PC-3 (cell line): ENCODE results near the gene PCSK2. TPM values are rescaled to one million over a fixed set of nuclear protein-coding genes. Genes with fewer than 3 reads are reported as not detected.

Experiments used
- ATAC-seq: fragments of 200-7000 bp; cut with Tn5 transposase; 2 replicates; pipeline ENCODE4 v1.9.1; 2020; ENCODE audit warnings: mild to moderate bottlenecking, moderate library complexity
- BruUV-seq: library from RNA; stranded (reverse); fragments of 400-500 nt; replicated peaks from 2 replicates; lab custom pipeline; 2021; lab: Mats Ljungman, UMichigan
- CTCF ChIA-PET: fragments of 300-600 bp; sonication (Branson Sonifier 250); formaldehyde crosslinking; loops from one replicate; lab custom pipeline; 2022; ENCODE audit warnings: antibody characterized with exemption; lab: Charles Lee
- POLR2A ChIA-PET: fragments of 300-600 bp; sonication (Branson Sonifier 250); formaldehyde crosslinking; loops from one replicate; lab custom pipeline; 2022; ENCODE audit warnings: antibody characterized with exemption; ENCODE audit not compliant: unreplicated experiment; lab: Charles Lee
- DNase-seq: peaks from one replicate; pipeline ENCODE4 v3.0.0-alpha.2; 2015
- H2AFZ ChIP-seq: fragments of 300-600 bp; sonication (generic); 2 replicates; pipeline ENCODE4 v1.6.0; 2016; ENCODE audit warnings: antibody characterized with exemption, low read length
- H3F3A ChIP-seq: fragments of 300-600 bp; sonication (generic); one replicate; pipeline ENCODE4 v1.6.0; 2017; ENCODE audit warnings: antibody characterized with exemption, low read length, control low read depth, mild to moderate bottlenecking; ENCODE audit not compliant: unreplicated experiment
- H3K27ac ChIP-seq: fragments of 300-600 bp; sonication (generic); 2 replicates; pipeline ENCODE4 v1.5.1; 2016; ENCODE audit warnings: mild to moderate bottlenecking, low read length
- H3K27me3 ChIP-seq: fragments of 300-600 bp; sonication (generic); 2 replicates; pipeline ENCODE4 v1.6.1; 2016; ENCODE audit warnings: low read length, mixed read lengths
- H3K36me3 ChIP-seq: fragments of 300-600 bp; sonication (generic); 2 replicates; pipeline ENCODE4 v1.6.1; 2016; ENCODE audit warnings: low read depth, mixed run types, low read length, mixed read lengths
- H3K4me1 ChIP-seq: fragments of 300-600 bp; sonication (generic); 2 replicates; pipeline ENCODE4 v1.5.1; 2016; ENCODE audit warnings: low read length; ENCODE audit not compliant: insufficient read depth
- H3K4me2 ChIP-seq: fragments of 300-600 bp; sonication (generic); 2 replicates; pipeline ENCODE4 v1.6.0; 2016; ENCODE audit warnings: low read length
- H3K4me3 ChIP-seq: fragments of 300-600 bp; sonication (generic); 2 replicates; pipeline ENCODE4 v1.5.1; 2016; ENCODE audit warnings: mild to moderate bottlenecking, low read length, mixed read lengths
- H3K79me2 ChIP-seq: fragments of 300-600 bp; sonication (generic); 2 replicates; pipeline ENCODE4 v1.6.1; 2017; ENCODE audit warnings: low read length, mixed read lengths
- H3K9ac ChIP-seq: fragments of 300-600 bp; sonication (generic); 2 replicates; pipeline ENCODE4 v1.6.0; 2016; ENCODE audit warnings: mild to moderate bottlenecking, low read length
- H3K9me2 ChIP-seq: fragments of 300-600 bp; sonication (generic); replicated peaks from 2 replicates; pipeline ENCODE4 v1.6.1; 2016; ENCODE audit warnings: mixed run types, low read length, mixed read lengths
- H3K9me3 ChIP-seq: fragments of 300-600 bp; sonication (generic); 2 replicates; pipeline ENCODE4 v1.6.1; 2016; ENCODE audit warnings: low read length, mixed read lengths
- H4K20me1 ChIP-seq: fragments of 300-600 bp; sonication (generic); 2 replicates; pipeline ENCODE4 v1.6.1; 2016; ENCODE audit warnings: low read length, mixed read lengths
- EZH2 ChIP-seq: fragments of 300-600 bp; sonication (generic); IDR thresholded peaks from one replicate; pipeline ENCODE4 v1.6.1; 2017; ENCODE audit warnings: antibody characterized with exemption, mild to moderate bottlenecking, low read length; ENCODE audit not compliant: unreplicated experiment
- EZH2phosphoT487 ChIP-seq: fragments of 300-600 bp; sonication (generic); IDR thresholded peaks from 2 replicates; pipeline ENCODE4 v1.6.1; 2018; ENCODE audit warnings: mild to moderate bottlenecking, antibody characterized with exemption, low read length, borderline replicate concordance
- intact Hi-C: fragments of 100-400 bp; cut with micrococcal nuclease; formaldehyde crosslinking; loops from 2 replicates; pipeline ENCODE4 v1.9.0; 2023
- total RNA-seq: library from RNA; depleted of rRNA; stranded (reverse); fragments of >200 nt; gene quantifications from 2 replicates; pipeline ENCODE4 v1.2.3, GENCODE V29; 2014
- TF ChIP-seq, protein P1 (sequence below): fragments of 300-600 bp; sonication (generic); conservative IDR thresholded peaks from 2 replicates; pipeline ENCODE4 v1.5.1; 2017; ENCODE audit warnings: antibody characterized with exemption, low read depth, mild to moderate bottlenecking, low read length

Gene PCSK2
- total RNA-seq, 1 experiment from 2014 or later: not detected

DNA sequence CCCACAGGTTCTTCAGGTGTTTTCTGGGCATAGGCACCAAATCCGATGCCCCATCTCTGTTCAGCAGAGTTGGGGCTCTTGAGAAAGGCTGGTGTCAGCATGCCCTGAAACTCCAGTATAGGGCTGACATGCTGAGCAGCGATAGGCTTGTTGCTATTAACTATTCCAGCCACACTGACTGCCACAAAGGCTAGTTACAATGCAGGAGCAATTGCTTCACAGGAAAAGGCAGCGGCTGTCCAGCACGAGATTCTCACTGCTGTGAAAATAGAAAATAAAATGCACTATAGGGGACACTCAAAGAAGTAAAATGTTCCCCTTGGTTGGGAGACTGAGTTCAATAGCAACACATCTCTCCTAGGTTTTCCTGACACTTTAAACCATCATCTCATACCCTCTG is 191.9 kb downstream of the PCSK2 start:
- DNase-seq (no peak), ATAC-seq (no peak)
- TF ChIP-seq EZH2 (no peak), EZH2phosphoT487 (no peak)
- TF ChIP-seq, protein P1, sequence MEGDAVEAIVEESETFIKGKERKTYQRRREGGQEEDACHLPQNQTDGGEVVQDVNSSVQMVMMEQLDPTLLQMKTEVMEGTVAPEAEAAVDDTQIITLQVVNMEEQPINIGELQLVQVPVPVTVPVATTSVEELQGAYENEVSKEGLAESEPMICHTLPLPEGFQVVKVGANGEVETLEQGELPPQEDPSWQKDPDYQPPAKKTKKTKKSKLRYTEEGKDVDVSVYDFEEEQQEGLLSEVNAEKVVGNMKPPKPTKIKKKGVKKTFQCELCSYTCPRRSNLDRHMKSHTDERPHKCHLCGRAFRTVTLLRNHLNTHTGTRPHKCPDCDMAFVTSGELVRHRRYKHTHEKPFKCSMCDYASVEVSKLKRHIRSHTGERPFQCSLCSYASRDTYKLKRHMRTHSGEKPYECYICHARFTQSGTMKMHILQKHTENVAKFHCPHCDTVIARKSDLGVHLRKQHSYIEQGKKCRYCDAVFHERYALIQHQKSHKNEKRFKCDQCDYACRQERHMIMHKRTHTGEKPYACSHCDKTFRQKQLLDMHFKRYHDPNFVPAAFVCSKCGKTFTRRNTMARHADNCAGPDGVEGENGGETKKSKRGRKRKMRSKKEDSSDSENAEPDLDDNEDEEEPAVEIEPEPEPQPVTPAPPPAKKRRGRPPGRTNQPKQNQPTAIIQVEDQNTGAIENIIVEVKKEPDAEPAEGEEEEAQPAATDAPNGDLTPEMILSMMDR: no peak
- H3K36me3 ChIP-seq: no peaks in the 10 kb centered on the region
- intact Hi-C loops: no loop called here
- H3K4me1 ChIP-seq: no peaks in the 10 kb centered on the region
- no peak overlapping the region for H3K9ac ChIP-seq
- no peaks in the 10 kb centered on the region for H3K79me2 ChIP-seq
- no peak overlapping the region for H2AFZ ChIP-seq
- H3K9me3 ChIP-seq: no peaks in the 10 kb centered on the region
- no peak overlapping the region for H3K27ac ChIP-seq
- BruUV-seq: no TSS peak
- H3K4me3 ChIP-seq: no peak overlapping the region
- no peaks in the 10 kb centered on the region for H4K20me1 ChIP-seq
- H3K27me3 ChIP-seq: peaks cover 57% of the 10 kb centered on the region
- H3K4me2 ChIP-seq: no peak overlapping the region
- no peaks in the 10 kb centered on the region for H3K9me2 ChIP-seq
- POLR2A ChIA-PET: no interaction called here
- no peaks in the 10 kb centered on the region for H3F3A ChIP-seq
- CTCF ChIA-PET: no interaction called here

DNA sequence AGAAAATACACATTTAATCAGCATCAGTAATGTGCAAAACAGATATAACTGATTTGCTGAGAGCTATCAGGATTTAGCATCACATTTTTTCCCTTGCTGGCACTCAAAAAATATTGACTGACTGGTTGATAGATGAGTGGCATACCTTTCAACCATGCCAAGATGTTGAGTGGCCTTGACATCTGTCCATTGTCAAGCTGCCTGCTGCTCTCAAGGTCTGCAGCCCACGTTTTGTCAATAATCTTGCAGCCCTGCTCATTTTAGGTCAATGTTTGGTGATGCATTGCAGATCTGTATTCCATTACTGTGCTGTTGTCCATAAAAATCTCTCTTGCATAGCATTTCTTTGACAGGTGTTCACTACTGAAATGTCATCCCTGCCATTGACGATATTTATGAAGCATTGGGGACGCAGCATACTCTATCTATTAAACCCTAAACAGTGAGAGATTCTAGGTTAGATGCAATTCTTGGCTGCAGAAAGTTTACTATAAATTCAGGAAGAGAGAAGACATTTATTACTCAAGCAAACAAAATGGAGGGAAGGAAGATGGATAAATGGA is 192.7 kb downstream of the PCSK2 start:
- ChIA-PET POLR2A (no interaction called here), CTCF (no interaction called here)
- Histone ChIP-seq H3F3A (no peaks in the 10 kb centered on the region), H3K9me2 (no peaks in the 10 kb centered on the region), H3K27me3 (peaks cover 62% of the 10 kb centered on the region), H3K4me2 (no peak overlapping the region), H4K20me1 (no peaks in the 10 kb centered on the region), H2AFZ (no peak overlapping the region), H3K4me1 (no peaks in the 10 kb centered on the region), H3K27ac (no peak overlapping the region), H3K9ac (no peak overlapping the region), H3K36me3 (no peaks in the 10 kb centered on the region), H3K79me2 (no peaks in the 10 kb centered on the region), H3K4me3 (no peak overlapping the region), H3K9me3 (no peaks in the 10 kb centered on the region)
- BruUV-seq: no TSS peak
- TF ChIP-seq EZH2 (no peak), EZH2phosphoT487 (no peak)
- TF ChIP-seq, protein P1: no peak
- ATAC-seq: no peak
- no peak for DNase-seq
- intact Hi-C loops: no loop called here

DNA sequence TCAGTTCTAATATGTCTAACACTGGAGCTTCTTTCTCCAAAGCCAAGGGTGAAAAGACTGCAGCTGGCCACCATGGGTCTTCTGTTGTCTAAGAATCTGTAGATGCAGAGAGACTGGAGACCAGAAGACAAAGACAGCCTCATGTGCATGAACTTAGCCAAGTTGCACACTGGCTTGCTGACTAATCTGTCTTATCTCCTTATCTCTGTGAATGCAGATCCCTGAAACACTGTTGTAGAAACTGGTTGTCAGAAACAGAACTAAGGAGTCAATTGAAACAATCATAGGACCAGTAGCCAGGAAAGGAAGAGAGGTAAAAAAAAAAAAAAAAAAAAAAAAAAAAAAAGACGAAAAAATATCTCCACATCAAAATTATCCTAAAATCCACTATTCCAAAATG is 194.7 kb downstream of the PCSK2 start:
- CTCF ChIA-PET: no interaction called here
- DNase-seq (no peak), ATAC-seq (no peak)
- Histone ChIP-seq H3K9ac (no peak overlapping the region), H3K4me3 (no peak overlapping the region), H3F3A (no peaks in the 10 kb centered on the region), H4K20me1 (no peaks in the 10 kb centered on the region), H3K9me2 (no peaks in the 10 kb centered on the region), H3K27me3 (peaks cover 69% of the 10 kb centered on the region), H3K79me2 (no peaks in the 10 kb centered on the region), H3K4me2 (no peak overlapping the region), H3K4me1 (no peaks in the 10 kb centered on the region), H3K27ac (no peak overlapping the region), H3K36me3 (no peaks in the 10 kb centered on the region), H3K9me3 (no peaks in the 10 kb centered on the region), H2AFZ (no peak overlapping the region)
- BruUV-seq: no TSS peak
- TF ChIP-seq EZH2: no peak
- TF ChIP-seq, protein P1: no peak
- no peak for TF ChIP-seq EZH2phosphoT487
- intact Hi-C loops: no loop called here
- POLR2A ChIA-PET: no interaction called here
